A549 (cell line): Measurements from ENCODE around the gene TTC24. TPM values are rescaled to one million over a fixed set of nuclear protein-coding genes. Genes with fewer than 3 reads are reported as not detected.

Experiments
- ATAC-seq, 2 experiments: fragments of 200-7000 bp in 1 of 2; fragments of >200 bp in 1 of 2; cut with Nextera tagmentation in 1 of 2; cut with Tn5 transposase in 1 of 2; 3 replicates each; pipeline versions ENCODE4 v1.8.0 to v1.9.1; 2018 to 2020; ENCODE audit warnings: mild to moderate bottlenecking in 1 of 2, moderate library complexity in 1 of 2
- CTCF ChIA-PET: fragments of 300-600 bp; sonication (Branson Sonifier 250); formaldehyde crosslinking; extraction: SDS; loops from one replicate; lab custom pipeline; 2021; ENCODE audit warnings: antibody characterized with exemption, inconsistent platforms; lab: Yijun Ruan, JAX
- POLR2A ChIA-PET: fragments of 350-600 bp; formaldehyde crosslinking; extraction: SDS; loops from one replicate; lab custom pipeline; 2021; ENCODE audit warnings: antibody characterized with exemption, inconsistent platforms; lab: Yijun Ruan, JAX
- DNase-seq, 2 experiments: peaks; one replicate each; pipeline versions ENCODE4 v3.0.0 to v3.0.0-alpha.2; 2011 to 2016; ENCODE audit warnings: low read depth in 1 of 2, low spot score in 1 of 2
- FAIRE-seq: peaks from 2 replicates; lab custom pipeline; 2011; peaks lifted over from hg19 to GRCh38; lab: Jason Lieb, UNC
- H3K27ac ChIP-seq, 2 experiments: fragments of >200 bp; sonication (Bioruptor Twin); formaldehyde crosslinking; 3 replicates each; pipeline ENCODE4 v1.5.1; 2016 to 2017
- H3K4me1 ChIP-seq: fragments of >200 bp; sonication (Bioruptor Twin); formaldehyde crosslinking; 3 replicates; pipeline ENCODE4 v1.6.1; 2016
- H3K4me2 ChIP-seq: fragments of >200 bp; sonication (Bioruptor Twin); formaldehyde crosslinking; 3 replicates; pipeline ENCODE4 v1.6.1; 2016
- H3K4me3 ChIP-seq: fragments of >200 bp; sonication (Bioruptor Twin); formaldehyde crosslinking; 3 replicates; pipeline ENCODE4 v1.5.1; 2016
- H3K9me3 ChIP-seq: fragments of >200 bp; sonication (Bioruptor Twin); formaldehyde crosslinking; 3 replicates; pipeline ENCODE4 v1.6.1; 2016
- BCL3 ChIP-seq: fragments of >200 bp; sonication (Bioruptor Twin); formaldehyde crosslinking; IDR thresholded peaks from 3 replicates; pipeline ENCODE4 v1.6.1; 2016
- CEBPB ChIP-seq, 2 experiments: fragments of >200 bp in 1 of 2; sonication (Bioruptor Twin) in 1 of 2; formaldehyde crosslinking in 1 of 2; IDR thresholded peaks; 2 replicates each; pipeline ENCODE4 v1.6.1; 2012 to 2016
- CTCF ChIP-seq: fragments of >200 bp; sonication (Bioruptor Twin); formaldehyde crosslinking; IDR thresholded peaks from 3 replicates; pipeline ENCODE4 v1.5.1; 2016
- E2F6 ChIP-seq: IDR thresholded peaks from 2 replicates; pipeline ENCODE4 v1.6.1; 2012; ENCODE audit warnings: low read depth, borderline replicate concordance
- EHF ChIP-seq: fragments of 250-450 bp; sonication (Bioruptor Pico); IDR thresholded peaks from 2 replicates; pipeline ENCODE4 v1.5.0; 2020; ENCODE audit warnings: mild to moderate bottlenecking
- FOSB ChIP-seq: fragments of 250-450 bp; sonication (Bioruptor Pico); IDR thresholded peaks from 2 replicates; pipeline ENCODE4 v1.5.0; 2020; ENCODE audit warnings: mild to moderate bottlenecking, moderate library complexity
- JUN ChIP-seq, 2 experiments: fragments of >200 bp; sonication (Bioruptor Twin); formaldehyde crosslinking; IDR thresholded peaks; 2 replicates in 1 of 2; 3 replicates in 1 of 2; pipeline ENCODE4 v1.6.1; 2016 to 2017
- KDM1A ChIP-seq: fragments of 200-600 bp; sonication (generic); IDR thresholded peaks from 2 replicates; pipeline ENCODE4 v1.6.1; 2016; ENCODE audit warnings: low read depth, mild to moderate bottlenecking
- MAX ChIP-seq: IDR thresholded peaks from 2 replicates; pipeline ENCODE4 v1.6.1; 2012
- MYC ChIP-seq: IDR thresholded peaks from 2 replicates; pipeline ENCODE4 v1.6.1; 2012; ENCODE audit warnings: mild to moderate bottlenecking, inconsistent platforms, low read length, improper control_type of control experiment, borderline replicate concordance
- NR3C1 ChIP-seq: fragments of >200 bp; sonication (Bioruptor Twin); formaldehyde crosslinking; IDR thresholded peaks from 3 replicates; pipeline ENCODE4 v1.6.1; 2017
- POLR2AphosphoS2 ChIP-seq: conservative IDR thresholded peaks from 2 replicates; pipeline ENCODE4 v1.6.1; 2012; ENCODE audit warnings: low read length, improper control_type of control experiment, inconsistent platforms
- RAD21 ChIP-seq, 2 experiments: fragments of >200 bp in 1 of 2; sonication (Bioruptor Twin) in 1 of 2; formaldehyde crosslinking in 1 of 2; IDR thresholded peaks in 1 of 2; conservative IDR thresholded peaks in 1 of 2; 2 replicates in 1 of 2; 3 replicates in 1 of 2; pipeline ENCODE4 v1.6.1; 2012 to 2018; ENCODE audit warnings: inconsistent platforms in 1 of 2
- RFX5 ChIP-seq: fragments of 450-650 bp; IDR thresholded peaks from 2 replicates; pipeline ENCODE4 v1.7.1; 2014; ENCODE audit warnings: antibody characterized with exemption, mild to moderate bottlenecking, moderate library complexity
- RNF2 ChIP-seq: fragments of 200-600 bp; sonication (generic); IDR thresholded peaks from 2 replicates; pipeline ENCODE4 v1.6.1; 2016; ENCODE audit warnings: low read depth, mild to moderate bottlenecking, antibody characterized with exemption, moderate library complexity, borderline replicate concordance
- SMC3 ChIP-seq: fragments of >200 bp; sonication (Bioruptor Twin); formaldehyde crosslinking; IDR thresholded peaks from 3 replicates; pipeline ENCODE4 v1.6.1; 2018; ENCODE audit warnings: inconsistent platforms
- SREBF2 ChIP-seq: fragments of 450-650 bp; IDR thresholded peaks from 2 replicates; pipeline ENCODE4 v1.6.1; 2014; ENCODE audit warnings: mild to moderate bottlenecking, moderate library complexity
- TFCP2L1 ChIP-seq: fragments of 250-450 bp; sonication (Bioruptor Pico); IDR thresholded peaks from 2 replicates; pipeline ENCODE4 v1.5.0; 2021; ENCODE audit warnings: mild to moderate bottlenecking
- TP53 ChIP-seq: fragments of 250-450 bp; sonication (Bioruptor Pico); IDR thresholded peaks from 2 replicates; pipeline ENCODE4 v1.5.0; 2021; ENCODE audit warnings: mild to moderate bottlenecking, moderate library complexity
- ZC3H11A ChIP-seq: fragments of 450-650 bp; IDR thresholded peaks from 2 replicates; pipeline ENCODE4 v1.6.1; 2014; ENCODE audit warnings: antibody characterized with exemption, mild to moderate bottlenecking
- ZNF302 ChIP-seq: fragments of 250-450 bp; sonication (Bioruptor Pico); IDR thresholded peaks from 2 replicates; pipeline ENCODE4 v1.9.0; 2021; ENCODE audit warnings: inconsistent platforms, mild to moderate bottlenecking, moderate library complexity
- WGBS: methylation state at CpG from one replicate; pipeline ENCODE4 v1.1.6; 2017; ENCODE audit errors: missing lambda C conversion rate; 5-methylcytosine and 5-hydroxymethylcytosine counted together
- polyA plus RNA-seq, 4 experiments: library from polyadenylated mRNA; depleted of rRNA in 3 of 4; stranded (reverse); fragments of >200 nt; fragmentation: RNase III in 1 of 4; extraction: RNeasy Plus Mini Kit Qiagen cat#74134 plus additional on column Dnase treatment in 1 of 4; gene quantifications; 2 replicates in 3 of 4; 3 replicates in 1 of 4; pipeline ENCODE4 v1.2.3, GENCODE V29; 2011 to 2017

Gene TTC24
- polyA plus RNA-seq, 2 of the 4 experiments (the other 2 are of a cell fraction), result not detected

- TF ChIP-seq KDM1A (no peak), TFCP2L1 (CRISPR knock-in tag) (no peak), TP53 (no peak)
- TF ChIP-seq, all 56 proteins: peak for 6
Measured at GRCh38 chr1:156623946-156624813, 44.7 kb downstream of the TTC24 start (continued).

- ChIA-PET POLR2A (interaction anchor here (0.9 to 1.5 kb wide), 4 partner anchors 53 to 124 kb away, joined by 3 to 6 read pairs (median 4); partner anchors contain the start of genes ISG20L2 and METTL25B), CTCF (interaction anchor here (0.6 to 25.7 kb wide), 24 partner anchors 10 to 388 kb away, joined by 3 to 495 read pairs (median 6); partner anchors contain the start of genes BCAN, CRABP2, HAPLN2 and HDGF)
- no peak for FAIRE-seq
- WGBS, result 8% methylated on average over 6 of the region's 55 CpGs
- peak overlapping the region; percentile 49 for H3K4me3 ChIP-seq
- peak overlapping the region; percentile 3 to 76; a peak in 4 of 6 replicates for H3K27ac ChIP-seq
- DNase-seq, result no peak
- H3K9me3 ChIP-seq, result no peaks in the 10 kb centered on the region
- TF ChIP-seq EHF (no peak), BCL3 (no peak), RNF2 (peak; percentile 54; the same call in 1 of the 2 replicates), ZC3H11A (no peak), MAX (peak; percentile 16; the same call in 1 of the 2 replicates), NR3C1 (no peak)
- H3K4me2 ChIP-seq, result peak overlapping the region; percentile 94
- peaks cover 12% of the 10 kb centered on the region for H3K4me1 ChIP-seq
- peak; percentile 35 to 45 for ATAC-seq
Measured at GRCh38 chr1:156624814-156625435, 45.4 kb downstream of the TTC24 start.

GRCh38 chr1:156625436-156626078, 46.0 kb downstream of the TTC24 start:
- CTCF ChIA-PET, result interaction anchor here (0.6 to 25.7 kb wide), 17 partner anchors 9 to 387 kb away, joined by 3 to 495 read pairs (median 11); partner anchors contain the start of genes BCAN, CRABP2, HAPLN2 and NES
- TF ChIP-seq CTCF, result peak; percentile 80
- TF ChIP-seq JUN (IDR thresholded peaks at IDR 0.05), result no peak
- no peak for TF ChIP-seq E2F6
- TF ChIP-seq CEBPB (IDR thresholded peaks at IDR 0.05), result no peak
- no peak for TF ChIP-seq RFX5
- TF ChIP-seq ZNF302 (CRISPR knock-in tag), result no peak
- no peak for TF ChIP-seq MYC
- peak; percentile 65 to 72 for TF ChIP-seq RAD21 (conservative IDR thresholded peaks at IDR 0.05 in 1 of 2, IDR thresholded peaks at IDR 0.05 in 1 of 2)
- TF ChIP-seq SMC3, result peak; percentile 49
- TF ChIP-seq FOSB, result no peak
- TF ChIP-seq POLR2AphosphoS2, result no peak
- TF ChIP-seq SREBF2, result no peak
- POLR2A ChIA-PET, result interaction anchor here (1.5 kb wide), 1 partner anchor 52 kb away, joined by 3 read pairs; no protein-coding TSS in a partner anchor
- Histone ChIP-seq H3K27ac (peak overlapping the region; percentile 3 to 76; a peak in 3 of 6 replicates), H3K4me2 (peak overlapping the region; percentile 94), H3K4me3 (peak overlapping the region; percentile 49), H3K4me1 (peaks cover 12% of the 10 kb centered on the region), H3K9me3 (no peaks in the 10 kb centered on the region)
- peak in 1 of 2 experiments; percentile 61 for DNase-seq
- WGBS, result under 1% methylated on average over 26 of the region's 45 CpGs
- peak; percentile 27 to 64 for ATAC-seq
- no peak for FAIRE-seq
